Mesenchymal stem cell (in vitro differentiated cells and primary cell): ENCODE data around the gene NAV2.

Experiments
- DNase-seq: peaks from one replicate; pipeline ENCODE4 v3.0.0-alpha.2; 2013
- H2AFZ ChIP-seq: one replicate; pipeline ENCODE4 v1.6.1; 2013; ENCODE audit warnings: low read depth, mild to moderate bottlenecking, control low read depth, inconsistent platforms, low read length, moderate library complexity
- H2AK5ac ChIP-seq: 2 replicates; pipeline ENCODE4 v1.6.1; 2013; ENCODE audit warnings: low read length, moderate library complexity, mild to moderate bottlenecking, inconsistent platforms; ENCODE audit not compliant: severe bottlenecking
- H2BK120ac ChIP-seq: one replicate; pipeline ENCODE4 v1.6.1; 2013; ENCODE audit warnings: low read depth, mild to moderate bottlenecking, inconsistent platforms, low read length, moderate library complexity
- H2BK12ac ChIP-seq, 2 experiments: one replicate each; pipeline ENCODE4 v1.6.1; 2013; ENCODE audit warnings: inconsistent platforms in 2 of 2, low read length in 2 of 2, mild to moderate bottlenecking in 2 of 2, moderate library complexity in 2 of 2, control low read depth in 1 of 2
- H2BK15ac ChIP-seq: one replicate; pipeline ENCODE4 v1.6.1; 2013; ENCODE audit warnings: mild to moderate bottlenecking, low read depth, inconsistent platforms; ENCODE audit not compliant: poor library complexity, severe bottlenecking
- H2BK5ac ChIP-seq: 2 replicates; pipeline ENCODE4 v1.6.1; 2013; ENCODE audit warnings: low read depth, mild to moderate bottlenecking, low read length, control low read depth, inconsistent platforms; ENCODE audit not compliant: poor library complexity, severe bottlenecking
- H3K14ac ChIP-seq, 2 experiments: one replicate each; pipeline ENCODE4 v1.6.1; 2013; ENCODE audit warnings: inconsistent platforms in 2 of 2, low read length in 2 of 2, control low read depth in 1 of 2, mild to moderate bottlenecking in 1 of 2, moderate library complexity in 1 of 2
- H3K18ac ChIP-seq, 2 experiments: one replicate each; pipeline ENCODE4 v1.6.1; 2013; ENCODE audit warnings: inconsistent platforms in 2 of 2, low read length in 2 of 2, control low read depth in 1 of 2, low read depth in 1 of 2, mild to moderate bottlenecking in 1 of 2
- H3K23ac ChIP-seq, 2 experiments: one replicate each; pipeline ENCODE4 v1.6.1; 2013; ENCODE audit warnings: inconsistent platforms in 2 of 2, low read length in 2 of 2, mild to moderate bottlenecking in 2 of 2, moderate library complexity in 2 of 2, control low read depth in 1 of 2
- H3K27ac ChIP-seq: 2 replicates; pipeline ENCODE4 v1.5.1; 2013; ENCODE audit warnings: mild to moderate bottlenecking, moderate library complexity, low read length, control low read depth, inconsistent platforms; ENCODE audit not compliant: poor library complexity, severe bottlenecking
- H3K27me3 ChIP-seq, 2 experiments: 2 replicates each; pipeline versions ENCODE4 v1.6.1 to v1.7.0; 2013; ENCODE audit warnings: low read length in 2 of 2, mild to moderate bottlenecking in 2 of 2, moderate library complexity in 2 of 2, control low read depth in 1 of 2, inconsistent platforms in 1 of 2; ENCODE audit not compliant: control insufficient read depth in 1 of 2, insufficient read depth in 1 of 2
- H3K36me3 ChIP-seq, 2 experiments: 2 replicates each; pipeline versions ENCODE4 v1.6.1 to v1.7.0; 2013; ENCODE audit warnings: low read length in 2 of 2, control low read depth in 1 of 2, inconsistent platforms in 1 of 2, low read depth in 1 of 2, mild to moderate bottlenecking in 1 of 2; ENCODE audit not compliant: insufficient read depth in 2 of 2, control insufficient read depth in 1 of 2
- H3K4ac ChIP-seq, 2 experiments: one replicate each; pipeline ENCODE4 v1.6.1; 2013; ENCODE audit warnings: inconsistent platforms in 2 of 2, low read length in 2 of 2, mild to moderate bottlenecking in 2 of 2, moderate library complexity in 2 of 2, control low read depth in 1 of 2, low read depth in 1 of 2
- H3K4me1 ChIP-seq: 2 replicates; pipeline ENCODE4 v1.6.1; 2013; ENCODE audit warnings: low read depth, low read length, control low read depth; ENCODE audit not compliant: control insufficient read depth, insufficient read depth
- H3K4me2 ChIP-seq: 2 replicates; pipeline ENCODE4 v1.6.1; 2013; ENCODE audit warnings: low read length, mild to moderate bottlenecking, inconsistent platforms; ENCODE audit not compliant: poor library complexity, severe bottlenecking
- H3K4me3 ChIP-seq, 2 experiments: 2 replicates each; pipeline versions ENCODE4 v1.5.1 to v1.7.0; 2013; ENCODE audit warnings: low read length in 2 of 2, mild to moderate bottlenecking in 2 of 2, control low read depth in 1 of 2, low read depth in 1 of 2; ENCODE audit not compliant: insufficient read depth in 1 of 2
- H3K79me1 ChIP-seq: replicated peaks from 2 replicates; pipeline ENCODE4 v1.6.1; 2013; ENCODE audit warnings: mild to moderate bottlenecking, control low read depth, low read length, inconsistent platforms; ENCODE audit not compliant: poor library complexity, severe bottlenecking
- H3K9ac ChIP-seq: 2 replicates; pipeline ENCODE4 v1.7.0; 2013; ENCODE audit warnings: mild to moderate bottlenecking, low read length, moderate library complexity
- H3K9me3 ChIP-seq: 2 replicates; pipeline ENCODE4 v1.7.0; 2013; ENCODE audit warnings: mild to moderate bottlenecking, low read length; ENCODE audit not compliant: control insufficient read depth
- H4K8ac ChIP-seq: one replicate; pipeline ENCODE4 v1.6.1; 2013; ENCODE audit warnings: inconsistent platforms, mild to moderate bottlenecking, low read length, moderate library complexity
- H4K91ac ChIP-seq: one replicate; pipeline ENCODE4 v1.6.1; 2013; ENCODE audit warnings: mild to moderate bottlenecking, low read length, inconsistent platforms
- WGBS: methylation state at CpG from one replicate; pipeline ENCODE4 v1.1.7; 2013; ENCODE audit warnings: mixed read lengths; 5-methylcytosine and 5-hydroxymethylcytosine counted together

The NAV2 gene

GRCh38 chr11:19844012-19844411 lies 131.4 kb downstream of the NAV2 start:
- H4K91ac ChIP-seq = no peak overlapping the region

GRCh38 chr11:19844806-19845205 lies 132.2 kb downstream of the NAV2 start:
- Histone ChIP-seq H3K18ac (no peak overlapping the region), H3K9ac (no peak overlapping the region), H3K4ac (no peak overlapping the region), H2BK5ac (no peak overlapping the region), H3K79me1 (peaks cover 18% of the 10 kb centered on the region), H3K27me3 (no peaks in the 10 kb centered on the region), H3K27ac (no peak overlapping the region), H2AK5ac (no peak overlapping the region), H2BK120ac (no peak overlapping the region), H4K91ac (no peak overlapping the region), H2AFZ (no peak overlapping the region), H3K23ac (no peak overlapping the region), H3K36me3 (peaks cover 6 to 80% of the 10 kb centered on the region in 2 experiments), H3K4me3 (no peak overlapping the region), H3K9me3 (no peaks in the 10 kb centered on the region), H3K14ac (no peak overlapping the region), H3K4me2 (no peak overlapping the region), H2BK12ac (no peak overlapping the region), H4K8ac (no peak overlapping the region), H3K4me1 (peaks cover 5% of the 10 kb centered on the region), H2BK15ac (no peak overlapping the region)
- no peak for DNase-seq
- 100% methylated on average over 2 of the region's 2 CpGs for WGBS

More at GRCh38 chr11:19844012-19844411, 131.4 kb downstream of the NAV2 start:
- peaks cover 6% of the 10 kb centered on the region for H3K4me1 ChIP-seq
- no peak overlapping the region for H2AFZ ChIP-seq
- no peak overlapping the region for H3K9ac ChIP-seq
- peaks cover 6 to 79% of the 10 kb centered on the region in 2 experiments for H3K36me3 ChIP-seq
- H3K4ac ChIP-seq = no peak overlapping the region
- peaks cover 18% of the 10 kb centered on the region for H3K79me1 ChIP-seq
- no peak overlapping the region for H2BK5ac ChIP-seq
- no peak overlapping the region for H2BK120ac ChIP-seq
- no peaks in the 10 kb centered on the region for H3K9me3 ChIP-seq
- no peak overlapping the region for H3K14ac ChIP-seq
- no peak overlapping the region for H3K4me3 ChIP-seq
- no peak overlapping the region for H3K18ac ChIP-seq
- H3K27me3 ChIP-seq = no peaks in the 10 kb centered on the region
- H3K23ac ChIP-seq = no peak overlapping the region
- H3K27ac ChIP-seq = no peak overlapping the region
- no peak overlapping the region for H2BK15ac ChIP-seq
- no peak overlapping the region for H3K4me2 ChIP-seq
- no peak overlapping the region for H2BK12ac ChIP-seq
- DNase-seq = no peak
- H2AK5ac ChIP-seq = no peak overlapping the region
- no peak overlapping the region for H4K8ac ChIP-seq

GRCh38 chr11:19845626-19846025 lies 133.0 kb downstream of the NAV2 start:
- Histone ChIP-seq H3K9me3 (no peaks in the 10 kb centered on the region), H2BK5ac (no peak overlapping the region), H3K4me3 (no peak overlapping the region), H4K91ac (no peak overlapping the region), H3K79me1 (peaks cover 18% of the 10 kb centered on the region), H2AK5ac (no peak overlapping the region), H3K27me3 (no peaks in the 10 kb centered on the region), H3K4me2 (no peak overlapping the region), H3K27ac (no peak overlapping the region), H3K4me1 (peaks cover 5% of the 10 kb centered on the region), H2BK15ac (no peak overlapping the region), H3K23ac (no peak overlapping the region), H3K36me3 (peaks cover 6 to 89% of the 10 kb centered on the region in 2 experiments), H4K8ac (no peak overlapping the region), H2AFZ (no peak overlapping the region), H2BK12ac (no peak overlapping the region), H3K14ac (no peak overlapping the region), H3K4ac (no peak overlapping the region), H2BK120ac (no peak overlapping the region), H3K18ac (no peak overlapping the region), H3K9ac (no peak overlapping the region)
- DNase-seq = no peak

- no peak overlapping the region for H2BK5ac ChIP-seq
- H3K9me3 ChIP-seq = no peaks in the 10 kb centered on the region
- H3K23ac ChIP-seq = no peak overlapping the region
- H3K79me1 ChIP-seq = peaks cover 19% of the 10 kb centered on the region
- H3K9ac ChIP-seq = no peak overlapping the region
- DNase-seq = peak; percentile 58
- 92% methylated on average over 6 of the region's 6 CpGs for WGBS
- no peak overlapping the region for H3K4me3 ChIP-seq
- no peak overlapping the region for H3K18ac ChIP-seq
- no peak overlapping the region for H4K91ac ChIP-seq
- H3K4me2 ChIP-seq = no peak overlapping the region
- H3K27me3 ChIP-seq = no peaks in the 10 kb centered on the region
- H3K4me1 ChIP-seq = peaks cover 5% of the 10 kb centered on the region
- H2BK120ac ChIP-seq = no peak overlapping the region
- H3K14ac ChIP-seq = no peak overlapping the region
- no peak overlapping the region for H3K27ac ChIP-seq
- H3K36me3 ChIP-seq = peaks cover 6 to 96% of the 10 kb centered on the region in 2 experiments
- no peak overlapping the region for H2BK12ac ChIP-seq
- H2AK5ac ChIP-seq = no peak overlapping the region
- no peak overlapping the region for H3K4ac ChIP-seq
- no peak overlapping the region for H2BK15ac ChIP-seq
- no peak overlapping the region for H2AFZ ChIP-seq
- no peak overlapping the region for H4K8ac ChIP-seq
Observed at GRCh38 chr11:19846654-19847305, 134.1 kb downstream of the NAV2 start.
